ENCODE results near the gene TP53TG5. TPM values are rescaled to one million over a fixed set of nuclear protein-coding genes. Genes with fewer than 3 reads are reported as not detected.

The TP53TG5 gene
- total RNA-seq, 1 donor from 2014 or later = 2.2 TPM

DNA sequence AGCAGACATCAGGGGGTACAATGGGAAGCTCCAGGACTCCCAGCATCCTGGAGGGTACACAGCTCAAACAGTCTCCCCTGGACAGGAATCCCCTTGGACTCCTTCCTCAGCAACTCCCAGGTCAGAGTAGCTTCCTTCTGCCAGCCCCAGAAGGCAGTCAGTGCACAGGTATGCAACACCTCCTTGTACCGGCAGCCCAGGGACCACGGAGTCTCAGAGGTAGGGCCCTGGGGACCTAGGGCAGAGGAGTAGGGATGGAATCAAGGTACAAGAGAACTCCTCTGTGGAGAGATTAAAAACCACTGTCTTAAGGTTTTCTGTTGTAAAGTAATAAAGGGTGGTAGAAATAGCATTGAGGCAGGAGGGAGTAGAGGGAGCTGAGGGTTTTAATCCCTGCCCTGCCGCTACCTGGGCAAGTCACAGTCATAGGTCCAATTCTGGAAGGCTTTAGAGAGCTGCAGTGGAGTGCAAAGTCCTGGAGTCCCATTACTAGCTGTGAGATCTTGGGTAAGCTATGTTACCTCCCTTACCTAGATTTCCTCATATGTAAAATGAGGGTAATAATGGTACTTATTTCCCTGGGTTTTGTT lies 7.5 kb downstream of the TP53TG5 start:
- DNase-seq (ENCODE audit: low spot score) = no peak
- intact Hi-C loops (cut with DNase I) = loop anchor here (5.0 kb wide), 1 partner anchor 37 kb away; the partner anchor contains the start of gene DBNDD2

DNA sequence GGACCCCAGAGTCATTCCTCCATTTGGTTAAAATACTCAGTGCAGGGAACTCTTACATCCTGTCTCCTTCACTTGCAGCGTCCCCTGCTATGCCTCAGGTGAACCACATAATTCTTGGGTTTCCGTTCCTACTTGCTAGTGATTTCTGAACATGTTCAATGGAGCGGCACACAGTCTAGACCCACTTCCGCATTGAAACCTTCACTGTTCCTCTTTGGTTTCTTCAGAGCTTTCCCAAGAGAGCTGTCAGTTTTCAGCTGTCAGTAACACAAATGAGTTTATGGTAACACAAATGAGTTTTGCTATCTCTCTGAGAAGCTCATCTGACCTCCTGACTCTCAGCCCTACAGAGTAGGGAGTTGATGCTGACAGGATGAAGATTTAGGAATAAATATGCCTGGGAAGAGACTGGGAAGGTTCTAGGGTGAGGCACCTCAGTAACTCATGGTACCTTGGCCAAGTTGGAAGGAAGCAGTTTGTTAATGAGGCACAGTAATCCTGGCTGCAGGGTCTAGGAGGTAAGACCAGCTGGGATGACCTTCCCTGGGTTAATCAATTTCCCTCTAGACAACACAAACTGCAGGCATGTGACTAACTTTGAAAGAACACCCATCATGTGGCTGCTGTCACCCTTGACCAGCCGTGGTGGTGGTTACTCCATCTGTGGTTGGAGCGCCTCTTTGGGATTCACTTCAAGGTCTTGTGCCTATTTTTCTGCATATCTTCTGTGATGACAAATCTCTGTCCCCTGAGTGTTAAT lies 9.7 kb downstream of the TP53TG5 start:
- DNase-seq (ENCODE audit: low spot score) = no peak
- intact Hi-C loops (cut with DNase I) = no loop called here

- intact Hi-C loops (cut with DNase I) = loop anchor here (2.0 kb wide), 1 partner anchor 44 kb away; no protein-coding TSS in a partner anchor
- DNase-seq (ENCODE audit: low spot score) = no peak
These were observed 11.0 kb downstream of the TP53TG5 start for GRCh38 chr20:45367126-45367525.

DNA sequence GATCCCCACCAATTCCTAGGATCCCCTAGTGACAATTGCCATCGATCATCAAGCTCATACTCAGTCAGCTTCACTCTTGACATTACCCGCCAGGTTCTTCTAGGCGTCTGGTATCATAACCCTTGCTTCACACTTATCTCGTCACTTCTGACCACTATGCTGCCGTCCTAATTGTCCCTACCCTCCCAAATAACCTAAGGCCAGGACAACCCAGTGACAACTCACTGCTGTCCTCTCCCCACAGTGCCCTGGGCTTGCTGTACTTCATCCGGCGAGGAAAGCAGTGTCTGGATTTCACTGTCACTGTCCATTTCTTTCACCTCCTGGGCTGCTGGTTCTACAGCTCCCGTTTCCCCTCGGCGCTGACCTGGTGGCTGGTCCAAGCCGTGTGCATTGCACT lies 11.5 kb downstream of the TP53TG5 start:
- DNase-seq (ENCODE audit: low spot score) = no peak
- intact Hi-C loops (cut with DNase I) = loop anchor here (2.0 kb wide), 1 partner anchor 44 kb away; no protein-coding TSS in a partner anchor

DNA sequence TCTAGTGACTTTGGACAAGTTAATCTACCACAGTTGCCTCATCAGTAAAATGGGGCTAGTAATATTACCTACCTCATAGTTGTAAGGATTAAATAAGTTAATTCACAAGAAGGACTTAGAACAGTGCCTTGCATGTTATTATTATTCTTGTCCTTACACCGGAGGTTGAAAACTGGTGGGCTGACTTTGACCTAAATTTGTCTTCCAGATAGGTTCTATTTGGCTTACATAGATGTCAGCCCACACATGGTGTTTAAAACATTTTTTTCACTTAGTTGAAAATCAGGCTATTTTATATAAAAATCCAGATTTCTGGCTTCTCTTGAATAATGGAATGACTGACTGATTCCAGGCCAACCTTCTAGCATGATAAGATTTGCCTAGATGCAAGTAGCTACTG lies 11.9 kb downstream of the TP53TG5 start:
- intact Hi-C loops (cut with DNase I) = loop anchor here (2.0 kb wide), 1 partner anchor 43 kb away; no protein-coding TSS in a partner anchor
- no peak for DNase-seq (ENCODE audit: low spot score)

DNA sequence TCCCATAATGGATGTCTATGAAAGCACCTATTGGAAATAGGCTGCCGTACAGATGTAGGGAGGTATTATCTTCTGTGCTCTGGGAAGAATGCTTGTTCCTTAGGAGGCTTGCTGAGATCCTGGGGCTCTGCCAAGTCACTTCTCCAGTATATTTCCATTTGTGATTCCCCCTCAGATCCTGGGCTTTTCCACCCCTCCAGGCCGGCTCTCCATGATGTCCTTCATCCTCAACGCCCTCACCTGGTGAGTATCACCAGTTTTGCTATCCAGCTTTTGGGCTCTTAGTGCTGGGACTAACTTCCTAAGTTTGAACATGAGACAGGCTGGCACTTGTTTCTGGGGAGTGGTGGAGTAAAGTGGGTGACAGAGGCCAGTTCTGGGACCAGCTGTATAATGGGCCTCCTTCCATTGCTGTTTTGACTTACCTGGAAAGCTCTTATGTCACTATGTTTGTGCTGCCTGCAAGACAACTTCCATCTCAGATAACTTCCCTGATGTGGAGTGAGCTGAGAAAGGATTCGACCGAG lies 12.6 kb downstream of the TP53TG5 start:
- no peak for DNase-seq (ENCODE audit: low spot score)
- intact Hi-C loops (cut with DNase I) = no loop called here

- intact Hi-C loops (cut with DNase I) = loop anchor here (2.0 kb wide), 1 partner anchor 73 kb away; no protein-coding TSS in a partner anchor
- no peak for DNase-seq (ENCODE audit: low spot score)
These were observed 14.3 kb downstream of the TP53TG5 start for GRCh38 chr20:45363611-45364492.

- DNase-seq (ENCODE audit: low spot score) = peak; percentile 99
- intact Hi-C loops (cut with DNase I) = loop anchor here (2.0 kb wide), 1 partner anchor 74 kb away; no protein-coding TSS in a partner anchor
These were observed 15.1 kb downstream of the TP53TG5 start, which contains the start of gene SYS1 for GRCh38 chr20:45362804-45363610. Gene SYS1 (plus strand): TSS chr20:45363156. CDS start chr20:45363532, 376 bp downstream.

GRCh38 chr20:45361793-45362192 lies 16.3 kb downstream of the TP53TG5 start:
- no peak for DNase-seq (ENCODE audit: low spot score)
- intact Hi-C loops (cut with DNase I) = loop anchor here (2.0 kb wide), 1 partner anchor 75 kb away; no protein-coding TSS in a partner anchor

DNA sequence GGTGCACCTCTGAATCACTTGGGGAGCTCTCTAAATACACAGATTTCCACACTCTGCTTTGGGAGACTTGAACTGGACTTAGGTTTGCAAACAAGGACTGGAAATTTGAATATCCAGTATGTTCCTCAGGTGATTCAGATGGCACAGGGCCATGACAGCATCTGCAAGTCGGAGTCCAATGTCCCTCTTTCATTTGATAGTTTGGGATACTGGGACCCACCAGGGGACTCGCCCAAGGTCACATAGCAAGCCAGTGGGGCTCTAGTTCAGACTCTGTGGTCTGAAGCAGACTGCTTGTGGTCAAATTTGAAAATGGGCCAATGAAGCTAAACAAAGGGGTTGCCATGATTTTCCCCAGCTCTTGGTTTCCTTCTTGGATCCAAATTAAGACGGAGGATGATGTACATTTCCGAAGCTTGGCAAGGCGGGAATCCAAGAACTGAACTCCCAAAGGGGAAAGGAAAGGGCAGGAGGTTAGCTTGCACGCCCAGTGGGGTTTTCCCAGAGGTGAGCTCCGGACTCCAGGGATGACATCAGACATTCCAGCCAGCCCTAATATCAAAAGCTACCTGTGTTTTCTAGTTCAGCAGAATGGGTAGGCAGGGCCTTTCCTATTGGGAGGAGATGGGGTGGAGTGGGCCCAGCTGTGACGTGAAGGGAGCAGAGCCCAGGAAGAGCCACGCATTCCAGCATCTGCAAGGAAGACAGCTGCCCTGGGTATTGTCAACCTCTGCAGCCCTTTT lies 18.5 kb downstream of the TP53TG5 start:
- intact Hi-C loops (cut with DNase I) = loop anchor here (5.0 kb wide), 1 partner anchor 48 kb away; the partner anchor contains the start of gene DBNDD2
- DNase-seq (ENCODE audit: low spot score) = peak; percentile 60

DNA sequence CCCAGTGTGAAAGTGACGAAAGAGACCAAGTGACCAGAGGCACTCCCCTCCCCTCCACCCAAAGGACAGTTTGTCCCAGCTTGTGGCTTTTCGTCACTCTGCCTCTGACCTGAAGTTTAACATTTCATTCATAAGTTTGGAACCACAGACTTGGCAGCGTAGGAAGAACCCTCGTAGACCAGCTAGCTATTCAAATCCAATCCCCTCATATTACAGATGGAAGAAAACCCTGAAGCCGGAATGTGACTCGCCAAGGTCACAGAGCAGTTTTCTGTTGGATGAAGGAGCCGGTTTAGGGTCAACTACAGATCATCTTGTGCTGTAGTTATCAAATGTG lies 19.1 kb downstream of the TP53TG5 start:
- intact Hi-C loops (cut with DNase I) = loop anchor here (5.0 kb wide), 1 partner anchor 48 kb away; the partner anchor contains the start of gene DBNDD2
- peak; percentile 74 for DNase-seq (ENCODE audit: low spot score)

DNA sequence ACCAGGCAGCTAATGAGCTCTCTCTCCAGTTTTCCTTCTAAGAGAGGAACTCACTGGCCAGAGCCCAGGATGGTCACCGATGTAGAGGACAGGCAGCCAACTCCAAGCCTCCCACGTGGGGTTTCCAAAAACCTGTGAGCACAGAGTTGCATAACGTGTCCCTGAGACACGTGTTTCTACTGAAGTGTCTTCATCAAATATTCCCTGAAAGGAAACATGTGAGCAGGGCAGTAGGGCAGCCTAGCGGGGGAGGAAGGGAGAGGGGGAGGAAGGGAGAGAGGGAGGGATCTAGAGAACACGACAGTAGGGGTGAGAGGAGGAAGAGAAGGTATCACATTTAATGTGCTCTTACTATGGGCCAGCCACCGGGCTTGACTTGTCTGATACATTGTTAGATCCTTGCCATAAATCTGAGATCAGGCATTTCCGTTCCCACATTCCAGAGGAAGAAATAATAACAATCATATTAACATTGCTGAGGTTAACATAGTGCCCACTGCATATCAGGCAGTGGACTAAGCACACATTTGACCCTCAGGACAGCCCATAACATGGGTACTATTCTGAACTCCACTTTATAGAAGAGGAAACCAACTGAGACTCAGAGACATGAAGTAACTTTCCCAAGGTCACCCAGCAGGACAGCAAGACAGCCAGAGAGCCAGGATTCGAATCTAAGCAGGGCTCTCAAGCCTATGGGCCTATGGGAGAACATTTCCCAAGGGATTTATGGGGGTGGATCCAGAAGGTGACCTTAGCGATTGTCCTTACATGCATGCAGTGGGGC lies 19.6 kb downstream of the TP53TG5 start:
- DNase-seq (ENCODE audit: low spot score) = peak; percentile 82
- intact Hi-C loops (cut with DNase I) = loop anchor here (1.0 to 5.0 kb wide), 2 partner anchors 16 to 49 kb away; partner anchors contain the start of gene DBNDD2

GRCh38 chr20:45355209-45356084 lies 22.7 kb downstream of the TP53TG5 start:
- intact Hi-C loops (cut with DNase I) = loop anchor here (5.0 kb wide), 1 partner anchor 52 kb away; the partner anchor contains the start of gene DBNDD2
- DNase-seq (ENCODE audit: low spot score) = no peak

DNA sequence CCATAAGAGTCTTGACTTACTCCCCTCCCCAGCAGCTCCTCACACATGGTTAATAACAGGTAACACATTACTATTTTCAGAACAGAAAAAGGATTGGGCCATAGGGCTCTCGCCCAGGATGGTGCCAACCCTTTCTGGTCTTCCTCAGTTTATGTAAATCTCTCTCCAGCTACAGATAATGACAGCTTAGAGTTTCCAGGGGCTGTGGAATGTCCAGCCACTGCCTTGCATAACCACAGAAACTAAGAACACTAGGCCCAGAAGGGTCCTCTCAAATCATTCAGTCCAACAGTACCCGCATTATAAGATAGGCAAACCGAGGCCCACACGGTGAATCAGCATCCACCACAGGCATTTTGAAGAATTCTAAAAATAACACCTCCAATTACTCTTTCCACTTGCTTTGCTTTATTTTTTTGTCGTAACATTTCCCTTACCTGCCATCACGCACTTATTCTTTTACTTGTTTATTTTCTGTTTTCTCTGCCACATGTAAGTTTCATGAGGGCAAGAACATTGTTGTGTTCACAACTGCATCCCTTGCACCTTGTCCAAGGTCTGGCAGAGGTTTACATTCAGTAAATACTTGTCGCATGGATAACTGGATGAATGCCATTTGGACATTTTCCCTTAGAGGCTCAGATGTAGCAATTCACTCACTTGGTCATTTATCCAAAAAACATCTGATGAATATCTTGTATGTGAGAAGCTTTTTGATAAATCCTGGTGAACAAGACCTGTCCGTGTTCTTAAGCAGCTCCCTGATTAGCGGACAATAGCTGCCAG lies 23.5 kb downstream of the TP53TG5 start:
- intact Hi-C loops (cut with DNase I) = loop anchor here (5.0 kb wide), 1 partner anchor 53 kb away; the partner anchor contains the start of gene DBNDD2

GRCh38 chr20:45353746-45354145 lies 24.4 kb downstream of the TP53TG5 start:
- DNase-seq (ENCODE audit: low spot score) = peak; percentile 38
- intact Hi-C loops (cut with DNase I) = no loop called here

More for the DNA sequence above, 23.5 kb downstream of the TP53TG5 start:
- DNase-seq (ENCODE audit: low spot score) = peak; percentile 49
